ENCODE data around the gene DNAJC13.

Gene DNAJC13

DNA sequence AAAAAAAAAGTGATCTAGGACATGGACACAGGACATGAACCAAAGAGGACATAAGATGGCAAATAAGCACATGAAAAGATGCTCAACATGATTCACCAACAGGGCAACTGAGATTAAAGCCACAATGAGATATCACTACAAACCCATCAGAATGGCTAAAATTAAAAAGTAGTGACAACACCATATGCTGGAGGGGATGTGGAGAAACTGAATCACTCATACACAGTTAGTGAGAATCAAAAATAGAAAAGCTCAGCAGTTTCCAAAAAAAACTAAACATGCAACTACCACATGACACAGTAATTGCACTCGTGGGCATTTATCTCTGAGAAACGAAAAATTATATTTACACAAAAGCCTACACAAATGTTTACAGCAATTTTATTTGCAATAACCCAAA, 151.9 kb downstream of the DNAJC13 start:
- Histone ChIP-seq H3K27ac (replicated peaks) (no peak overlapping the region), H3K4me3 (replicated peaks; ENCODE audit: insufficient read depth, low read length) (no peak overlapping the region), H3K27me3 (ENCODE audit: insufficient read depth, poor library complexity, severe bottlenecking) (no peaks in the 10 kb centered on the region)
- TF ChIP-seq GABPA (IDR thresholded peaks at IDR 0.05; ENCODE audit: low read depth) (no peak), REST (IDR thresholded peaks at IDR 0.05; ENCODE audit: insufficient replicate concordance, low read depth) (no peak), SPI1 (IDR thresholded peaks at IDR 0.05; ENCODE audit: borderline replicate concordance, low read depth) (no peak)
- DNase-seq (ENCODE audit: low read depth in 1 of 2, low spot score in 1 of 2), result no peak

DNA sequence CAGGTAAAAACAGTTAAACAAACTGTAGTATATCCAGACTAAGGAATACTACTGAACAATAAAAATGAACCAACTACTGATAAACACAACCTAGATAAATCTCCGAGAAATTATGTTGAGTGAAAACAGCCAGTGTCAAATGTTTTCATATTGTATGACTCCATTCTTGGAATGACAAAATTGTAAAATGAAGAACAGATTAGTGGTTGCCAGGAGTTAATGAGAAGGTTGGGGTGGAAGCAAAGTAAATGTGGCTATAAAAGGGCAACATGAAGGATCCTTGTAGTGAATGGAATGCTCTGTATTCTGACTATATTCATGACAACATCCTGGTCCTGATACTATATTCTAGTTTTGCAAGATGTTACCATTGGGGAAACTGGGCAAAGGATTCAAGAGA, 152.3 kb downstream of the DNAJC13 start:
- TF ChIP-seq, protein P1, sequence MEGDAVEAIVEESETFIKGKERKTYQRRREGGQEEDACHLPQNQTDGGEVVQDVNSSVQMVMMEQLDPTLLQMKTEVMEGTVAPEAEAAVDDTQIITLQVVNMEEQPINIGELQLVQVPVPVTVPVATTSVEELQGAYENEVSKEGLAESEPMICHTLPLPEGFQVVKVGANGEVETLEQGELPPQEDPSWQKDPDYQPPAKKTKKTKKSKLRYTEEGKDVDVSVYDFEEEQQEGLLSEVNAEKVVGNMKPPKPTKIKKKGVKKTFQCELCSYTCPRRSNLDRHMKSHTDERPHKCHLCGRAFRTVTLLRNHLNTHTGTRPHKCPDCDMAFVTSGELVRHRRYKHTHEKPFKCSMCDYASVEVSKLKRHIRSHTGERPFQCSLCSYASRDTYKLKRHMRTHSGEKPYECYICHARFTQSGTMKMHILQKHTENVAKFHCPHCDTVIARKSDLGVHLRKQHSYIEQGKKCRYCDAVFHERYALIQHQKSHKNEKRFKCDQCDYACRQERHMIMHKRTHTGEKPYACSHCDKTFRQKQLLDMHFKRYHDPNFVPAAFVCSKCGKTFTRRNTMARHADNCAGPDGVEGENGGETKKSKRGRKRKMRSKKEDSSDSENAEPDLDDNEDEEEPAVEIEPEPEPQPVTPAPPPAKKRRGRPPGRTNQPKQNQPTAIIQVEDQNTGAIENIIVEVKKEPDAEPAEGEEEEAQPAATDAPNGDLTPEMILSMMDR (IDR thresholded peaks at IDR 0.05; ENCODE audit: insufficient read depth, low read length), result no peak
- no peak overlapping the region for H3K27ac ChIP-seq (replicated peaks)
- no peaks in the 10 kb centered on the region for H3K27me3 ChIP-seq (ENCODE audit: insufficient read depth, poor library complexity, severe bottlenecking)
- no peak overlapping the region for H3K4me3 ChIP-seq (replicated peaks; ENCODE audit: insufficient read depth, low read length)
- DNase-seq (ENCODE audit: low read depth in 1 of 2, low spot score in 1 of 2), result no peak

GRCh38 chr3:132570016-132570415, 152.7 kb downstream of the DNAJC13 start:
- Histone ChIP-seq H3K27me3 (ENCODE audit: insufficient read depth, poor library complexity, severe bottlenecking) (no peaks in the 10 kb centered on the region), H3K27ac (replicated peaks) (no peak overlapping the region), H3K4me3 (replicated peaks; ENCODE audit: insufficient read depth, low read length) (no peak overlapping the region)
- no peak for DNase-seq (ENCODE audit: low read depth in 1 of 2, low spot score in 1 of 2)
- TF ChIP-seq REST (IDR thresholded peaks at IDR 0.05; ENCODE audit: insufficient replicate concordance, low read depth) (no peak), POLR2AphosphoS5 (IDR thresholded peaks at IDR 0.05; ENCODE audit: low read depth) (no peak), GABPA (IDR thresholded peaks at IDR 0.05; ENCODE audit: low read depth) (no peak), SPI1 (IDR thresholded peaks at IDR 0.05; ENCODE audit: borderline replicate concordance, low read depth) (no peak)
- TF ChIP-seq, protein P1 (IDR thresholded peaks at IDR 0.05; ENCODE audit: insufficient read depth, low read length), result no peak

GRCh38 chr3:132573797-132574211, 156.5 kb downstream of the DNAJC13 start:
- Histone ChIP-seq H3K27me3 (ENCODE audit: insufficient read depth, poor library complexity, severe bottlenecking) (no peaks in the 10 kb centered on the region), H3K4me3 (replicated peaks; ENCODE audit: insufficient read depth, low read length) (no peak overlapping the region), H3K27ac (replicated peaks) (no peak overlapping the region)
- no peak for DNase-seq (ENCODE audit: low read depth in 1 of 2, low spot score in 1 of 2)
- TF ChIP-seq REST (IDR thresholded peaks at IDR 0.05; ENCODE audit: insufficient replicate concordance, low read depth) (no peak), GABPA (IDR thresholded peaks at IDR 0.05; ENCODE audit: low read depth) (no peak), POLR2AphosphoS5 (IDR thresholded peaks at IDR 0.05; ENCODE audit: low read depth) (no peak), SPI1 (IDR thresholded peaks at IDR 0.05; ENCODE audit: borderline replicate concordance, low read depth) (no peak)
- TF ChIP-seq, protein P1 (IDR thresholded peaks at IDR 0.05; ENCODE audit: insufficient read depth, low read length), result no peak

Measured in HL-60 (cell line).